Stimulated activated CD8-positive, alpha-beta memory T cell treated with anti-CD3 and anti-CD28 coated beads, Interleukin-7, amount 100 ng/mL, for 48 hours (primary cell): ENCODE results near the gene ANKMY1.

Experiments
- DNase-seq, 2 donors: peaks; one replicate each; pipeline ENCODE4 v3.0.0-alpha.2; 2020; ENCODE audit warnings: low read depth in 1 of 2; ENCODE audit errors: extremely low read depth in 1 of 2

ANKMY1 gene

DNA sequence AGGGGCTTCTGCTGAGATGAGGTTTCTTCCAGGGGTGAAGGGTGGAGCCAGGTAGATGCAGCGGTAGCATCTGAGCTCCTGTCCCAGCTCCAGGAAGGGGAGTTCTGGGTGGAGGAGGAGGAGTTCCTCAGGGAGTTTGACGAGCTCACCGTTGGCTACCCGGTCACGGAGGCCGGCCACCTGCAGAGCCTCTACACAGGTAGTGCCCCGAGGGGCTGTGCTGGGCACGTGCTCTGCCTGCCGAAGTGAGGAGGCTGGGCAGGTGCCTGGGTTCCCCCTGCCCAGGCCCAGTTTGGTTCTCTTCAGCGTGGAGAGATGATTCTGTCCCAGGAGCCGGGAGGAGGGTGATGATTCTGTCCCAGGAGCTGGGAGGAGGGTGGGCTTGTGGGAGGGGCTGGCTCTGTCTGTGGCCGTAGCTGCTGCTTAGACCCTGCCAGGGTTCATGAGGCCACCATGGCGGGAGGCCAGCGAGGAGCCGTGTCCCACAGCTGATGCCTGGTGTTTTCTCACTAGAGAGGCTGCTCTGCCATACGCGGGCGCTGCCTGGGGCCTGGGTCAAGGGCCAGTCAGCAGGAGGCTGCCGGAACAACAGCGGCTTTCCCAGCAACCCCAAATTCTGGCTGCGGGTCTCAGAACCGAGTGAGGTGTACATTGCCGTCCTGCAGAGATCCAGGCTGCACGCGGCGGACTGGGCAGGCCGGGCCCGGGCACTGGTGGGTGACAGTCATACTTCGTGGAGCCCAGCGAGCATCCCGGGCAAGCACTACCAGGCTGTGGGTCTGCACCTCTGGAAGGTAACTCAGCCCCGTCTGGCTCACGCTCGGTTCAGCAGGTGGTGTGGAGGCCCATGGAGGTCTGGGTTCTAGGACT is 37.0 kb upstream of the ANKMY1 start:
- no peak for DNase-seq

GRCh38 chr2:240593703-240594451 is 36.1 kb upstream of the ANKMY1 start:
- DNase-seq = no peak

DNA sequence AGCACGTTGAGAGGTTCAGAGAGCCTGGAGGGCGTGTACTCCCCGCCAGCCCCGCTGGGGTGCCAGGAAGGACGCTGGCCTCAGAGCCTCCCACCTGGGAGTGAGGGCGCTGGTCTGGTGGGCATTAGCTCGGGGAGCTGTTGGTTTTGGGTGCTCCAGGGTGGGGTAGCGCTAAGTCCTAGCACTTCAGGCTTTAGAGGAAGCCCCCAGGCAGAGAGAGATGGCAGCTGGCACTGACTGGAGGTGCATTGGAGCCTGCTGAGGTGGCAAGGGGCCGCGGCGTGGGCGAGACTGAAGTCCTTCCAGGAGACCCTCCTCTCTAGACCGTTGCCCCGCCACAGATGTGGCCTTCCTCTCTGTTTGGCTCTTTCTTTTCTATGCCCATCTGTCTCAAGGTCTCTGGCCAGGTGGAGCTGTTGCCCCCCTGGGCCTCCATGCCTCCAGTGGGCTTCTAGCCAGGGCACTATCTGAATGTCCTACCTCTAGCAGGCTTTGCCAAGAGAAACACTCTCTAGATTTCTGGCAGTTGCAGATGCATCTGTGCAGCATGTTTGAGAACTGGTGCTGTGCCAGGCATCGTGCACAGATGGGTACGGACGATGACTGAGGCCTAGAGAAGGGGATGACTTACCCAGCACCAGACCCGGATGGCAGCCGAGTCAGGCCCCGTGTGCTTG is 35.4 kb upstream of the ANKMY1 start:
- DNase-seq = no peak

GRCh38 chr2:240591784-240592183 is 34.0 kb upstream of the ANKMY1 start:
- DNase-seq = no peak

DNA sequence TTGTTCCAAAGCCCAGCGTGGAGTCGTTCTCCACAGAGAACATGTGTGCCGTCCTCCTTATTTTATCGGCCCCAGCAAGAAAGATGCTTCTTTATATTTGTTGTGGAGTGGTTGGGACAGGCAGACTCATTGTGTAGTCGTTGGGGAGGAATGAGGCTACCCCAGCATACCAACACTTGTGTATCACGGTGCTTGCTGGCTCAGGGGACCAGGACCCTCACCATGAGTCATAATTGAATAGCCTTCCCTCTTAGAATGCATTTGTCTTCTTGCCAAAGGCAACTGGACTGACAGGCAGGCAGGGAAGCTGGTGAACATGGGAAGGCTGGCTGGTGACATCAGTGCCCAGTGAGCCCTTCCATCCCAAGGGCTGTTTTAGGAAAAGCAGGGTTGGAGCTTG is 33.4 kb upstream of the ANKMY1 start:
- DNase-seq = no peak

DNA sequence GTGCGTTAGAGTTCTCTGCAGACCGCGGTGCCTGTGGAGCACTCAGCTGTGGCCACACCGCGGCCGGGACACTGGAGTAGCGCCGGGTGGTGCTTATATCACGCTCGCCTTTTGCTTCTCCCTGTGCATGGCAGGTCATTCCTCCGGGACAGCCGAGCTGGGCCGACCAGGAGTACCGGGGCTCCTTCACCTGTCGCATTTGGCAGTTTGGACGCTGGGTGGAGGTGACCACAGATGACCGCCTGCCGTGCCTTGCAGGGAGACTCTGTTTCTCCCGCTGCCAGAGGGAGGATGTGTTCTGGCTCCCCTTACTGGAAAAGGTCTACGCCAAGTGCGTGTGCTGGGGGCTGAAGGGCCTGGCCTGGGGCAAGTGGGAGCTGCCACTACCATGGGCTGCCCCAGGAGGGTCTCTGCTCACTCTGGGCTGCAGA is 32.9 kb upstream of the ANKMY1 start:
- DNase-seq = no peak

GRCh38 chr2:240589850-240590525 is 32.2 kb upstream of the ANKMY1 start:
- no peak for DNase-seq

GRCh38 chr2:240589375-240589774 is 31.6 kb upstream of the ANKMY1 start:
- DNase-seq = no peak

- DNase-seq = no peak
Measured at GRCh38 chr2:240588669-240589068, 30.9 kb upstream of the ANKMY1 start.

DNA sequence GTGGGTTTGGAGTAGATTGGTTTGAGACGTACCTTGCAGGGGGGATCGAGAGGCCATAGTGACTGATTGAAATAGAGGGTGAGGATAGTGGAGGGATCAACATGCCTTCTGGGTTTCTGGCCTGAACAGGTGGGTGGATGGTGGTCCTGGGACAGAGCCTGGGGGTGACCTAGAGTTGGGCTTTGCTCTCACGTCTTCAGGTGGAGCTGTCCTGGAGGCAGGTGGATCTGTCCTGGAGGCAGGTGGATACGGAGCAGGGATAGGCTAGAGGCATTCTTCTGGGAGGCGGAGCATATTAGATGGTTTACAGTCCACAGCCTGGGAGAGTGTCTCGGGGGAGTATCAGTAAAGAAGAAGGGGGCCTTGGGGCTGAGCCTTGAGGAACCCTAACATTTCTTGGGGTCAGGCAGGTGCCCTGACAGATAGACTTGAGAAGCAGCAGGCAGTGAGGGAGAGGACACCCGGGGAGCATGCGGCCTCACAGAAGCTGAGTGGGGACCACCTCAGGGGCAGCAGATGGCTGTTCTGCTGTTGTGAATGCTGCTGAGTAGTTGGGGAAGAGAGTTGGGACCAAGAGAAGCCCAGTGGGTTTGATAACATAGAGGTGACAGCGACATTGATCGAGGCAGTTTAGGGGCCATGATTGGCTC is 30.3 kb upstream of the ANKMY1 start:
- DNase-seq = no peak

DNA sequence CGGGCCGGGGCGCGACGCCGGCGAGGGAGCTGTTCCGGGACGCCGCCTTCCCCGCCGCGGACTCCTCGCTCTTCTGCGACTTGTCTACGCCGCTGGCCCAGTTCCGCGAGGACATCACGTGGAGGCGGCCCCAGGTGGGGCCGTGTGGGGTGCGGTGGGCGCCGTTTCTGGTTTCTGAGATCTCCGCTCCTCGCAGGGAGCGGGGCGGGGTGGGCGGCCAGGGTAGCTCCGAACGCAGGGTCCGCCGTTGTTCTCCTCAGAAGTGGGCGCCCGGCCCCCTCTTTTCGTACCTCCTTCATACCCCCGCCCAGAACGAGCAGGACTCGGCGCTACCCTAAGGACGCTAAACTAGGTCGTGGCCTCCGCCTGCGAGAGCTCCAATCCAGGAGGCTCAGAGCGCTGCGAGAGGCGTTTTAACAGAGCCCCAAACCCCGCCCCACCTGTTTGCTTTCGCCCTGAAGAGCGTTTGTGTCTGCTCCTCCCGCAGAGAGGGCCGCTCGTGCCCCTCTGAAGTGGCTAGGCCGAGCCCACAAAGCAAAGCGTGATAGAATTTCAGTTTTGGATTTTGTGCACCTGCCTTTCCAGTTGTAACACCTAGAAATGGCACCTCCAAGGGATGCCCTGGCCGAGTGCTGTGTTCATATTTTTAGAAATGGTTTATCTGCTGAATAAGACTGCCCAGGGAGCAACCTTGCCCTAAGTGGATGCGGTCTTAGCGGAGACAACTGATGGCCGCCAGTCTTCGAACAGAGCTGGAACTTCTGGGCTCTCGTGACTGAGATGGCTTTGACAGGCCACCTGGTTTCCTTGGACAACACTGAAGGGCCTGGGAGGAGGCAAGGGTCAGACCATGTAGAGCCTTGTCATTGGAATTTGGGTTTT is 29.4 kb upstream of the ANKMY1 start:
- DNase-seq = peak in 1 of 2 donors; percentile 42

GRCh38 chr2:240586198-240586918 is 28.6 kb upstream of the ANKMY1 start, which contains the start of gene CAPN10:
Gene CAPN10 (plus strand): TSS chr2:240586734. CDS start chr2:240586912, 178 bp downstream.
- DNase-seq = peak; percentile 94 to 96

- DNase-seq = no peak
Measured at GRCh38 chr2:240585681-240586197, 28.0 kb upstream of the ANKMY1 start.

DNA sequence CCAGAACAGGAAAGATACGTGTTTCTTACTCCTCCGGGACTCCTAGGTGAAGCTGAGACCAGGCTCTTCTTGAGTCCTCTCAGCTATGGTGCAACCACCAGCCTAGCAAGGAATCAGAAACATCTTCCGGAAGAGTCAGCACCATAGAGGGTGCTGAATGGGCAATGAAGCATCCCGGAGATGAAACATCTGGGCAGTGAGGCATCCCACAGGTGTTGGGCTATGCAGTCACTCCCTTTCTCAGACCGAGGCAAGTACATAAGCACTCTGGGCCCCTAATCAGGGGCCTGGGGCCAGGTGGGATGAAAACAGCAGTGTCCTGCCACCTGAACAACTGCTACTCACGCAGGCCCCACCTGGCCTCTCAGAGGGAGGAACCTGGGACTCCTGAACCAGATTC is 27.3 kb upstream of the ANKMY1 start:
- DNase-seq = no peak

DNA sequence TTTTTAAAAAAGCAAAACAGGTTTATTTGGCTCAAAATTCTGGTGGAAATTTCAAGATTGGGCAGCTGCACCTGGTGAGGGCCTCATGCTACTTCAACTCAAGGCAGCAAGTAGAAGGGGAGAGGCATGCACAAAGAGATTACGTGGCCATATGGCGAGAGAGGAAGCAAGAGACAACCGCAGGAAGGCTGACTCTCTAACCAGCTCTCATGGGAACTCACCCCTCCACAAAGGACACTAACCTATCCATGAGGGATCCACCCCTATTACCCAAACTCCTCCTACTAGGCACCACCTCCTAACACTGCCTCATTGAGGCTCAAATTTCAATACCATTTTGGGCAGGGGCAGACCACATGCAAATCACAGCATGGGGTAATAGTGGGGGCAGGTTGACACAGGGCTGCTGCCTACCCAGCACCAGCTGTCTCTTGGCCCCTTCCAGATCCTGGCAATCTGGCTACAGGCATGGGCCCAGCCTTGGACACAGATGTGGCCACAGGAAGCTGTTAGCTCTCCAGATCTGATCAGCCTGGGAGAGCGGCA is 26.8 kb upstream of the ANKMY1 start:
- DNase-seq = no peak

- DNase-seq = no peak
Measured at GRCh38 chr2:240583774-240584173, 26.0 kb upstream of the ANKMY1 start.

GRCh38 chr2:240582781-240583180 is 25.0 kb upstream of the ANKMY1 start:
- DNase-seq = no peak

- no peak for DNase-seq
Measured at GRCh38 chr2:240581811-240582210, 24.0 kb upstream of the ANKMY1 start.
